H1 (cell line): Measurements from ENCODE around the gene MMS19. TPM values are rescaled to one million over a fixed set of nuclear protein-coding genes. Genes with fewer than 3 reads are reported as not detected.

Experiments
- BACH1 ChIP-seq: IDR thresholded peaks from 2 replicates; pipeline ENCODE4 v1.6.1; 2012; ENCODE audit warnings: low read length, improper control_type of control experiment
- CBX5 ChIP-seq: fragments of 300-800, 300-1000 bp; sonication (generic); IDR thresholded peaks from 2 replicates; pipeline ENCODE4 v1.7.1; 2016; ENCODE audit warnings: antibody characterized with exemption, low read length, low read depth
- CHD7 ChIP-seq: fragments of 300-600 bp; sonication (generic); IDR thresholded peaks from 2 replicates; pipeline ENCODE4 v1.7.1; 2012; ENCODE audit warnings: low read length, moderate library complexity, mild to moderate bottlenecking, inconsistent platforms; ENCODE audit not compliant: insufficient replicate concordance
- EP300 ChIP-seq, 2 experiments: IDR thresholded peaks; 1 replicate in 1 of 2; 2 replicates in 1 of 2; pipeline ENCODE4 v1.6.1; 2011 to 2012; ENCODE audit warnings: low read depth in 2 of 2, low read length in 2 of 2, mild to moderate bottlenecking in 2 of 2, borderline replicate concordance in 1 of 2, inconsistent platforms in 1 of 2, moderate library complexity in 1 of 2
- KDM4A ChIP-seq: IDR thresholded peaks from one replicate; pipeline ENCODE4 v1.7.1; 2012; ENCODE audit warnings: low read depth, mild to moderate bottlenecking, moderate library complexity, low read length, inconsistent platforms; ENCODE audit not compliant: severe bottlenecking
- PHF8 ChIP-seq: fragments of 200-600 bp; sonication (generic); conservative IDR thresholded peaks from 2 replicates; pipeline ENCODE4 v1.7.1; 2012; ENCODE audit warnings: low read depth, mild to moderate bottlenecking, inconsistent platforms, low read length, moderate library complexity
- POU5F1 ChIP-seq: IDR thresholded peaks from 2 replicates; pipeline ENCODE4 v1.6.1; 2011; ENCODE audit warnings: low read depth, mild to moderate bottlenecking, low read length, moderate library complexity
- RNF2 ChIP-seq: fragments of 200-900, 300-1000 bp; sonication (generic); IDR thresholded peaks from 2 replicates; pipeline ENCODE4 v1.7.1; 2016; ENCODE audit warnings: borderline replicate concordance, low read depth, mild to moderate bottlenecking, antibody characterized with exemption, low read length; ENCODE audit not compliant: poor library complexity, severe bottlenecking; ENCODE audit errors: missing control alignments
- SIRT6 ChIP-seq: IDR thresholded peaks from one replicate; pipeline ENCODE4 v1.7.1; 2012; ENCODE audit warnings: low read length, inconsistent platforms
- SIX5 ChIP-seq: IDR thresholded peaks from 2 replicates; pipeline ENCODE4 v1.6.1; 2011; ENCODE audit warnings: mild to moderate bottlenecking, low read depth, low read length
- SP4 ChIP-seq: IDR thresholded peaks from 2 replicates; pipeline ENCODE4 v1.6.1; 2012; ENCODE audit warnings: low read length, inconsistent platforms
- TEAD4 ChIP-seq: IDR thresholded peaks from 2 replicates; pipeline ENCODE4 v1.6.1; 2012; ENCODE audit warnings: low read depth, low read length, inconsistent platforms, mixed read lengths
- polyA plus RNA-seq, 7 experiments: library from polyadenylated mRNA; depleted of rRNA in 3 of 7; stranded (reverse) in 5 of 7; unstranded in 2 of 7; fragments of >200 nt in 5 of 7; fragments of 200-250 nt in 2 of 7; gene quantifications; 1 replicate in 5 of 7; 2 replicates in 1 of 7; 4 replicates in 1 of 7; pipeline versions ENCODE4 v1.2.1 to v1.2.3, GENCODE V29; 2011 to 2013; ENCODE audit warnings: missing spikeins in 2 of 7, mixed read lengths in 2 of 7
- total RNA-seq: library from RNA; stranded (reverse); fragmentation: NEBNext Ultra II Directional; extraction: Animal tissue kit (Norgen Biotek cat#: 25700); gene quantifications from 2 replicates; pipeline ENCODE4 v1.2.1, GENCODE V29; 2021

The MMS19 gene
- total and polyA plus RNA-seq, 2 of the 8 experiments (the other 6 are each of a cell fraction or from before 2014, with no cell fraction given) = 130 to 221 TPM

- TF ChIP-seq CHD7 = no peak
- no peak for TF ChIP-seq BACH1
- TF ChIP-seq TEAD4 = no peak
- TF ChIP-seq KDM4A = no peak
- TF ChIP-seq RNF2 = no peak
- no peak for TF ChIP-seq POU5F1
- no peak for TF ChIP-seq SP4
- no peak for TF ChIP-seq SIRT6
- no peak for TF ChIP-seq EP300 (IDR thresholded peaks at IDR 0.05; ENCODE audit: borderline replicate concordance in 1 of 2, low read depth in 2 of 2, low read length in 2 of 2)
- TF ChIP-seq CBX5 = no peak
- no peak for TF ChIP-seq SIX5
- no peak for TF ChIP-seq PHF8
Observed at GRCh38 chr10:97538839-97539238, 40.6 kb upstream of the MMS19 start (continued).
